SK-N-SH (cell line): ENCODE results near the gene TBX4. TPM values are rescaled to one million over a fixed set of nuclear protein-coding genes. Genes with fewer than 3 reads are reported as not detected.

Source experiments
- CTCF ChIA-PET: fragments of 300-600, 350-600 bp; formaldehyde crosslinking; extraction: SDS; loops from one replicate; lab custom pipeline; 2021; lab: Yijun Ruan, JAX
- POLR2A ChIA-PET: fragments of 350-600 bp; sonication (Branson Sonifier 250); formaldehyde crosslinking; extraction: SDS; loops from one replicate; lab custom pipeline; 2020; ENCODE audit warnings: antibody characterized with exemption, inconsistent platforms; lab: Yijun Ruan, JAX
- DNase-seq: peaks from one replicate; pipeline ENCODE4 v3.0.0; 2012
- H2AFZ ChIP-seq: fragments of 200-600 bp; sonication (generic); 2 replicates; pipeline ENCODE4 v1.8.1; 2016; ENCODE audit warnings: antibody characterized with exemption, mild to moderate bottlenecking, low read depth
- H3F3A ChIP-seq: fragments of 200-600 bp; sonication (generic); replicated peaks from 2 replicates; pipeline ENCODE3; 2016; ENCODE audit warnings: antibody characterized with exemption, mild to moderate bottlenecking; ENCODE audit not compliant: insufficient read depth
- H3K27ac ChIP-seq, 2 experiments: fragments of 200-500 bp in 1 of 2; fragments of 200-600 bp in 1 of 2; sonication (Bioruptor generic) in 1 of 2; sonication (generic), shearing (Covaris generic) in 1 of 2; 2 replicates each; pipeline versions ENCODE4 v1.5.1 to v1.6.1; 2014 to 2016; ENCODE audit warnings: low read depth in 2 of 2, inconsistent platforms in 1 of 2, low read length in 1 of 2, mild to moderate bottlenecking in 1 of 2, mixed read lengths in 1 of 2
- H3K27me3 ChIP-seq: fragments of 200-600 bp; sonication (generic), shearing (Covaris generic); 2 replicates; pipeline ENCODE4 v1.6.1; 2016; ENCODE audit warnings: mixed run types; ENCODE audit not compliant: insufficient read depth
- H3K36me3 ChIP-seq, 2 experiments: fragments of 200-500 bp in 1 of 2; fragments of 200-600 bp in 1 of 2; sonication (Bioruptor generic) in 1 of 2; sonication (generic) in 1 of 2; replicated peaks in 1 of 2; 2 replicates each; pipeline versions ENCODE3 to v1.5.1; 2014 to 2016; ENCODE audit warnings: low read length in 1 of 2, mild to moderate bottlenecking in 1 of 2; ENCODE audit not compliant: insufficient read depth in 2 of 2, control insufficient read depth in 1 of 2
- H3K4me1 ChIP-seq, 2 experiments: fragments of 200-500 bp in 1 of 2; fragments of 200-600 bp in 1 of 2; sonication (Bioruptor generic) in 1 of 2; sonication (generic), shearing (Covaris generic) in 1 of 2; 2 replicates each; pipeline versions ENCODE4 v1.5.1 to v1.6.1; 2014 to 2016; ENCODE audit warnings: low read depth in 1 of 2, low read length in 1 of 2, mixed run types in 1 of 2; ENCODE audit not compliant: insufficient read depth in 2 of 2, control insufficient read depth in 1 of 2
- H3K4me2 ChIP-seq: fragments of 200-600 bp; sonication (generic), shearing (Covaris generic); 2 replicates; pipeline ENCODE4 v1.6.1; 2017; ENCODE audit warnings: mixed run types
- H3K4me3 ChIP-seq, 2 experiments: fragments of 200-500 bp in 1 of 2; fragments of 200-600 bp in 1 of 2; sonication (Bioruptor generic) in 1 of 2; sonication (generic), shearing (Covaris generic) in 1 of 2; 2 replicates each; pipeline versions ENCODE4 v1.5.1 to v1.8.1; 2014 to 2016; ENCODE audit warnings: low read depth in 2 of 2, inconsistent platforms in 1 of 2, low read length in 1 of 2, mild to moderate bottlenecking in 1 of 2, mixed read lengths in 1 of 2, moderate library complexity in 1 of 2
- H3K79me2 ChIP-seq: fragments of 200-600 bp; sonication (generic); 2 replicates; pipeline ENCODE4 v1.8.1; 2017; ENCODE audit warnings: mild to moderate bottlenecking; ENCODE audit not compliant: insufficient read depth
- H3K9ac ChIP-seq: fragments of 200-600 bp; sonication (generic); 2 replicates; pipeline ENCODE4 v1.6.1; 2017; ENCODE audit warnings: mixed run types
- H3K9me2 ChIP-seq: fragments of 200-600 bp; sonication (generic); 2 replicates; pipeline ENCODE4 v1.6.1; 2017; ENCODE audit warnings: mixed run types
- H3K9me3 ChIP-seq: fragments of 200-600 bp; sonication (generic); 2 replicates; pipeline ENCODE4 v1.6.1; 2017; ENCODE audit warnings: mixed run types, mild to moderate bottlenecking, moderate library complexity
- H4K20me1 ChIP-seq: fragments of 200-600 bp; sonication (generic); 2 replicates; pipeline ENCODE4 v1.6.1; 2017; ENCODE audit warnings: mild to moderate bottlenecking, mixed run types; ENCODE audit not compliant: insufficient read depth
- CHD2 ChIP-seq: fragments of 150-350 bp; IDR thresholded peaks from 2 replicates; pipeline ENCODE4 v1.6.1; 2018; ENCODE audit warnings: low read length; ENCODE audit not compliant: partially characterized antibody
- ELF1 ChIP-seq: IDR thresholded peaks from 2 replicates; pipeline ENCODE4 v1.4.0; 2012
- EZH2phosphoT487 ChIP-seq: fragments of 200-600 bp; sonication (generic); IDR thresholded peaks from 2 replicates; pipeline ENCODE4 v1.6.1; 2017; ENCODE audit warnings: low read depth, mixed run types, mild to moderate bottlenecking, antibody characterized with exemption, moderate library complexity, borderline replicate concordance
- FOXM1 ChIP-seq: IDR thresholded peaks from 2 replicates; pipeline ENCODE4 v1.4.0; 2012; ENCODE audit warnings: low read depth, mild to moderate bottlenecking
- JUND ChIP-seq: IDR thresholded peaks from 2 replicates; pipeline ENCODE4 v1.4.0; 2012
- MEF2A ChIP-seq: IDR thresholded peaks from 2 replicates; pipeline ENCODE4 v1.4.0; 2012; ENCODE audit warnings: low read depth, borderline replicate concordance
- MXI1 ChIP-seq: IDR thresholded peaks from 2 replicates; pipeline ENCODE4 v1.6.1; 2012; ENCODE audit warnings: mild to moderate bottlenecking, low read depth, low read length, improper control_type of control experiment
- NRF1 ChIP-seq: IDR thresholded peaks from 2 replicates; pipeline ENCODE4 v1.6.1; 2012; ENCODE audit warnings: low read depth, mild to moderate bottlenecking, low read length
- POLR2AphosphoS5 ChIP-seq: IDR thresholded peaks from 2 replicates; pipeline ENCODE4 v1.6.1; 2012; ENCODE audit warnings: low read depth, low read length
- RAD21 ChIP-seq: IDR thresholded peaks from 2 replicates; pipeline ENCODE4 v1.6.1; 2012; ENCODE audit warnings: mild to moderate bottlenecking, low read length
- RCOR1 ChIP-seq: fragments of 150-350 bp; IDR thresholded peaks from 2 replicates; pipeline ENCODE4 v1.6.1; 2017; ENCODE audit warnings: antibody characterized with exemption, low read length
- RFX5 ChIP-seq: IDR thresholded peaks from 2 replicates; pipeline ENCODE4 v1.6.1; 2012; ENCODE audit warnings: mild to moderate bottlenecking, improper control_type of control experiment, low read length
- SIN3A ChIP-seq: IDR thresholded peaks from 2 replicates; pipeline ENCODE4 v1.6.1; 2012; ENCODE audit warnings: low read depth, mild to moderate bottlenecking, low read length, moderate library complexity, borderline replicate concordance
- SMC3 ChIP-seq: IDR thresholded peaks from 2 replicates; pipeline ENCODE4 v1.6.1; 2012; ENCODE audit warnings: low read depth, low read length, improper control_type of control experiment
- TCF12 ChIP-seq: IDR thresholded peaks from 2 replicates; pipeline ENCODE4 v1.4.0; 2012
- TEAD4 ChIP-seq: IDR thresholded peaks from 2 replicates; pipeline ENCODE4 v1.4.0; 2012; ENCODE audit warnings: mild to moderate bottlenecking, borderline replicate concordance; ENCODE audit not compliant: insufficient read depth
- USF2 ChIP-seq: fragments of 150-350 bp; IDR thresholded peaks from 2 replicates; pipeline ENCODE4 v1.6.1; 2017; ENCODE audit warnings: antibody characterized with exemption, low read length, low read depth, borderline replicate concordance
- WGBS: methylation state at CpG from one replicate; pipeline ENCODE4 v1.1.6; 2017; ENCODE audit warnings: low lambda C conversion rate; 5-methylcytosine and 5-hydroxymethylcytosine counted together
- polyA plus RNA-seq, 3 experiments: library from polyadenylated mRNA; depleted of rRNA; stranded (reverse); fragments of >200 nt; gene quantifications; 2 replicates each; pipeline ENCODE4 v1.2.3, GENCODE V29; 2012
- TF ChIP-seq, protein P1 (sequence below): fragments of 200-600 bp; sonication (generic); IDR thresholded peaks from 2 replicates; pipeline ENCODE4 v1.6.1; 2017; ENCODE audit warnings: antibody characterized with exemption, mild to moderate bottlenecking, moderate library complexity
- TF ChIP-seq, protein P2 (sequence below): IDR thresholded peaks from 2 replicates; pipeline ENCODE4; 2012

Gene TBX4
- polyA plus RNA-seq, 1 of the 3 experiments (the other 2 are of a cell fraction) = 0.02 TPM

GRCh38 chr17:61519139-61519538, 66.9 kb downstream of the TBX4 start:
- CTCF ChIA-PET = interaction anchor here (0.7 to 1.5 kb wide), 2 partner anchors 92 to 318 kb away, joined by 3 read pairs; no protein-coding TSS in a partner anchor

More at GRCh38 chr17:61519139-61519538, 66.9 kb downstream of the TBX4 start:
- Histone ChIP-seq H3K4me3 (no peak overlapping the region), H3K4me1 (peaks cover 0 to 2% of the 10 kb centered on the region in 2 experiments; a peak in 1 of 4 replicates), H4K20me1 (no peaks in the 10 kb centered on the region), H3K36me3 (no peaks in the 10 kb centered on the region), H3K9me3 (no peaks in the 10 kb centered on the region), H3K79me2 (no peaks in the 10 kb centered on the region), H3K4me2 (no peak overlapping the region), H3K9ac (no peak overlapping the region), H3K27ac (no peak overlapping the region), H2AFZ (no peak overlapping the region), H3K27me3 (no peaks in the 10 kb centered on the region; the same call in 1 of the 2 replicates), H3F3A (no peaks in the 10 kb centered on the region), H3K9me2 (no peaks in the 10 kb centered on the region)
- TF ChIP-seq SIN3A (no peak), SMC3 (no peak), JUND (no peak), MXI1 (no peak), POLR2AphosphoS5 (no peak), EZH2phosphoT487 (no peak), TCF12 (no peak), FOXM1 (no peak), TEAD4 (no peak), MEF2A (no peak), RFX5 (no peak), RCOR1 (no peak), CHD2 (no peak), NRF1 (no peak), ELF1 (no peak), USF2 (no peak), RAD21 (no peak)
- TF ChIP-seq, protein P1, sequence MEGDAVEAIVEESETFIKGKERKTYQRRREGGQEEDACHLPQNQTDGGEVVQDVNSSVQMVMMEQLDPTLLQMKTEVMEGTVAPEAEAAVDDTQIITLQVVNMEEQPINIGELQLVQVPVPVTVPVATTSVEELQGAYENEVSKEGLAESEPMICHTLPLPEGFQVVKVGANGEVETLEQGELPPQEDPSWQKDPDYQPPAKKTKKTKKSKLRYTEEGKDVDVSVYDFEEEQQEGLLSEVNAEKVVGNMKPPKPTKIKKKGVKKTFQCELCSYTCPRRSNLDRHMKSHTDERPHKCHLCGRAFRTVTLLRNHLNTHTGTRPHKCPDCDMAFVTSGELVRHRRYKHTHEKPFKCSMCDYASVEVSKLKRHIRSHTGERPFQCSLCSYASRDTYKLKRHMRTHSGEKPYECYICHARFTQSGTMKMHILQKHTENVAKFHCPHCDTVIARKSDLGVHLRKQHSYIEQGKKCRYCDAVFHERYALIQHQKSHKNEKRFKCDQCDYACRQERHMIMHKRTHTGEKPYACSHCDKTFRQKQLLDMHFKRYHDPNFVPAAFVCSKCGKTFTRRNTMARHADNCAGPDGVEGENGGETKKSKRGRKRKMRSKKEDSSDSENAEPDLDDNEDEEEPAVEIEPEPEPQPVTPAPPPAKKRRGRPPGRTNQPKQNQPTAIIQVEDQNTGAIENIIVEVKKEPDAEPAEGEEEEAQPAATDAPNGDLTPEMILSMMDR = no peak
- TF ChIP-seq, protein P2, sequence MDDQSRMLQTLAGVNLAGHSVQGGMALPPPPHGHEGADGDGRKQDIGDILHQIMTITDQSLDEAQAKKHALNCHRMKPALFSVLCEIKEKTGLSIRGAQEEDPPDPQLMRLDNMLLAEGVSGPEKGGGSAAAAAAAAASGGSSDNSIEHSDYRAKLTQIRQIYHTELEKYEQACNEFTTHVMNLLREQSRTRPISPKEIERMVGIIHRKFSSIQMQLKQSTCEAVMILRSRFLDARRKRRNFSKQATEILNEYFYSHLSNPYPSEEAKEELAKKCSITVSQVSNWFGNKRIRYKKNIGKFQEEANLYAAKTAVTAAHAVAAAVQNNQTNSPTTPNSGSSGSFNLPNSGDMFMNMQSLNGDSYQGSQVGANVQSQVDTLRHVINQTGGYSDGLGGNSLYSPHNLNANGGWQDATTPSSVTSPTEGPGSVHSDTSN = no peak
- POLR2A ChIA-PET = no interaction called here
- 71% methylated on average over 1 of the region's 1 CpG for WGBS
- DNase-seq = no peak
